Epithelial cell of esophagus (primary cell): Measurements from ENCODE around the gene ZNF844.
"Not testable (repeated sequence)": the region's sequence is repeated elsewhere in the genome, so short reads cannot be mapped to it uniquely, and the experiment has no call there.

Experiments
- DNase-seq: peaks from one replicate; pipeline ENCODE4 v3.0.0; 2010; ENCODE audit warnings: low read depth
- H3K4me3 ChIP-seq: 2 replicates; pipeline ENCODE4 v1.5.1; 2011; ENCODE audit warnings: mild to moderate bottlenecking, low read length, control low read depth
- CTCF ChIP-seq: IDR thresholded peaks from 2 replicates; pipeline ENCODE4 v1.5.1; 2011; ENCODE audit warnings: low read depth, mild to moderate bottlenecking, low read length, control low read depth, inconsistent platforms; ENCODE audit not compliant: insufficient read depth; ENCODE audit errors: missing control alignments

ZNF844 gene

GRCh38 chr19:12075538-12076139 lies 11.1 kb downstream of the ZNF844 start:
- no peak overlapping the region for H3K4me3 ChIP-seq
- no peak for TF ChIP-seq CTCF
- no peak for DNase-seq

- not testable (repeated sequence) for H3K4me3 ChIP-seq, DNase-seq
Observed at GRCh38 chr19:12076331-12076730, 11.8 kb downstream of the ZNF844 start.

GRCh38 chr19:12077375-12077774 lies 12.8 kb downstream of the ZNF844 start:
- no peak overlapping the region for H3K4me3 ChIP-seq
- TF ChIP-seq CTCF: no peak
- no peak for DNase-seq

- not testable (repeated sequence) for DNase-seq, H3K4me3 ChIP-seq
Observed at GRCh38 chr19:12083336-12083735, 18.8 kb downstream of the ZNF844 start.

GRCh38 chr19:12085074-12085818 lies 20.7 kb downstream of the ZNF844 start:
- no peak for TF ChIP-seq CTCF
- H3K4me3 ChIP-seq: no peak overlapping the region
- DNase-seq: peak; percentile 19

GRCh38 chr19:12090807-12091206 lies 26.3 kb downstream of the ZNF844 start:
- DNase-seq: peak; percentile 48
- no peak overlapping the region for H3K4me3 ChIP-seq
- peak; percentile 41 for TF ChIP-seq CTCF

- peak; percentile 46 for DNase-seq
- H3K4me3 ChIP-seq: peak overlapping the region; percentile 29
- TF ChIP-seq CTCF: no peak
Observed at GRCh38 chr19:12092065-12092867, 27.7 kb downstream of the ZNF844 start.

- H3K4me3 ChIP-seq: no peak overlapping the region
- no peak for TF ChIP-seq CTCF
- no peak for DNase-seq
Observed at GRCh38 chr19:12092956-12093355, 28.4 kb downstream of the ZNF844 start.
